ENCODE data around the gene SDCBP2. TPM values are rescaled to one million over a fixed set of nuclear protein-coding genes. Genes with fewer than 3 reads are reported as not detected.

SDCBP2 gene
- total and polyA plus RNA-seq, 2 of the 13 experiments (the other 11 are each of a cell fraction or from before 2014, with no cell fraction given) = 1.2 to 2.4 TPM

GRCh38 chr20:1327827-1328679 is 886 bp downstream of the SDCBP2 start (continued):
- TF ChIP-seq ZMYM2 (CRISPR knock-in tag; IDR thresholded peaks at IDR 0.05) (peak; percentile 89), FOXO4 (CRISPR knock-in tag; conservative IDR thresholded peaks at IDR 0.05) (no peak), ZNF788 (CRISPR knock-in tag; IDR thresholded peaks at IDR 0.05; ENCODE audit: borderline replicate concordance) (peak; percentile 86; the same call in 1 of the 2 replicates), SALL2 (CRISPR knock-in tag; IDR thresholded peaks at IDR 0.05) (no peak), NR2F2 (IDR thresholded peaks at IDR 0.05; ENCODE audit: borderline replicate concordance, low read depth) (peak; percentile 84), ZBTB39 (CRISPR knock-in tag; IDR thresholded peaks at IDR 0.05) (no peak), TFAP4 (IDR thresholded peaks at IDR 0.05; ENCODE audit: borderline replicate concordance, low read depth) (peak; percentile 66; the same call in 1 of the 2 replicates), ZNF614 (CRISPR knock-in tag; IDR thresholded peaks at IDR 0.05; ENCODE audit: borderline replicate concordance) (peak; percentile 45; the same call in 1 of the 2 replicates), KDM3A (CRISPR knock-in tag; IDR thresholded peaks at IDR 0.05; ENCODE audit: low read depth) (0 out of 2 replicates have a peak, but pooled peaks have one; percentile 52), ZMAT3 (CRISPR knock-in tag; conservative IDR thresholded peaks at IDR 0.05) (peak; percentile 35; the same call in 1 of the 2 replicates), SOX6 (IDR thresholded peaks at IDR 0.05) (no peak), SOX6 (CRISPR knock-in tag; IDR thresholded peaks at IDR 0.05) (peak; percentile 76), ZFP91 (CRISPR knock-in tag; IDR thresholded peaks at IDR 0.05; ENCODE audit: borderline replicate concordance) (peak; percentile 20; the same call in 1 of the 2 replicates), NFIC (IDR thresholded peaks at IDR 0.05; ENCODE audit: low read length) (no peak), EP300 (IDR thresholded peaks at IDR 0.05; ENCODE audit: low read depth in 2 of 2, low read length in 2 of 2) (peak in 1 of 2 experiments; percentile 67; a peak in 1 of 4 replicates), EP300 (CRISPR knock-in tag; IDR thresholded peaks at IDR 0.05; ENCODE audit: borderline replicate concordance) (peak; percentile 23; the same call in 1 of the 2 replicates), BCL3 (CRISPR knock-in tag; IDR thresholded peaks at IDR 0.05) (0 out of 2 replicates have a peak, but pooled peaks have one; percentile 19), TRAFD1 (CRISPR knock-in tag; IDR thresholded peaks at IDR 0.05; ENCODE audit: borderline replicate concordance) (0 out of 2 replicates have a peak, but pooled peaks have one; percentile 38), SMAD3 (CRISPR knock-in tag; IDR thresholded peaks at IDR 0.05) (peak; percentile 12; the same call in 1 of the 2 replicates)
